Measurements from ENCODE around the gene EHMT2. TPM values are rescaled to one million over a fixed set of nuclear protein-coding genes. Genes with fewer than 3 reads are reported as not detected.

EHMT2 gene
- total and polyA plus RNA-seq, 2 of the 13 experiments (the other 11 are each of a cell fraction or from before 2014, with no cell fraction given): 55.2 to 69.2 TPM

GRCh38 chr6:31862344-31863235 is 34.9 kb downstream of the EHMT2 start, which contains the start of gene NEU1 (continued):
- TF ChIP-seq, protein P1, sequence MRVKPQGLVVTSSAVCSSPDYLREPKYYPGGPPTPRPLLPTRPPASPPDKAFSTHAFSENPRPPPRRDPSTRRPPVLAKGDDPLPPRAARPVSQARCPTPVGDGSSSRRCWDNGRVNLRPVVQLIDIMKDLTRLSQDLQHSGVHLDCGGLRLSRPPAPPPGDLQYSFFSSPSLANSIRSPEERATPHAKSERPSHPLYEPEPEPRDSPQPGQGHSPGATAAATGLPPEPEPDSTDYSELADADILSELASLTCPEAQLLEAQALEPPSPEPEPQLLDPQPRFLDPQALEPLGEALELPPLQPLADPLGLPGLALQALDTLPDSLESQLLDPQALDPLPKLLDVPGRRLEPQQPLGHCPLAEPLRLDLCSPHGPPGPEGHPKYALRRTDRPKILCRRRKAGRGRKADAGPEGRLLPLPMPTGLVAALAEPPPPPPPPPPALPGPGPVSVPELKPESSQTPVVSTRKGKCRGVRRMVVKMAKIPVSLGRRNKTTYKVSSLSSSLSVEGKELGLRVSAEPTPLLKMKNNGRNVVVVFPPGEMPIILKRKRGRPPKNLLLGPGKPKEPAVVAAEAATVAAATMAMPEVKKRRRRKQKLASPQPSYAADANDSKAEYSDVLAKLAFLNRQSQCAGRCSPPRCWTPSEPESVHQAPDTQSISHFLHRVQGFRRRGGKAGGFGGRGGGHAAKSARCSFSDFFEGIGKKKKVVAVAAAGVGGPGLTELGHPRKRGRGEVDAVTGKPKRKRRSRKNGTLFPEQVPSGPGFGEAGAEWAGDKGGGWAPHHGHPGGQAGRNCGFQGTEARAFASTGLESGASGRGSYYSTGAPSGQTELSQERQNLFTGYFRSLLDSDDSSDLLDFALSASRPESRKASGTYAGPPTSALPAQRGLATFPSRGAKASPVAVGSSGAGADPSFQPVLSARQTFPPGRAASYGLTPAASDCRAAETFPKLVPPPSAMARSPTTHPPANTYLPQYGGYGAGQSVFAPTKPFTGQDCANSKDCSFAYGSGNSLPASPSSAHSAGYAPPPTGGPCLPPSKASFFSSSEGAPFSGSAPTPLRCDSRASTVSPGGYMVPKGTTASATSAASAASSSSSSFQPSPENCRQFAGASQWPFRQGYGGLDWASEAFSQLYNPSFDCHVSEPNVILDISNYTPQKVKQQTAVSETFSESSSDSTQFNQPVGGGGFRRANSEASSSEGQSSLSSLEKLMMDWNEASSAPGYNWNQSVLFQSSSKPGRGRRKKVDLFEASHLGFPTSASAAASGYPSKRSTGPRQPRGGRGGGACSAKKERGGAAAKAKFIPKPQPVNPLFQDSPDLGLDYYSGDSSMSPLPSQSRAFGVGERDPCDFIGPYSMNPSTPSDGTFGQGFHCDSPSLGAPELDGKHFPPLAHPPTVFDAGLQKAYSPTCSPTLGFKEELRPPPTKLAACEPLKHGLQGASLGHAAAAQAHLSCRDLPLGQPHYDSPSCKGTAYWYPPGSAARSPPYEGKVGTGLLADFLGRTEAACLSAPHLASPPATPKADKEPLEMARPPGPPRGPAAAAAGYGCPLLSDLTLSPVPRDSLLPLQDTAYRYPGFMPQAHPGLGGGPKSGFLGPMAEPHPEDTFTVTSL (CRISPR knock-in tag; IDR thresholded peaks at IDR 0.05; ENCODE audit: borderline replicate concordance): peak; percentile 76; the same call in 1 of the 2 replicates
- TF ChIP-seq PBX3 (CRISPR knock-in tag; IDR thresholded peaks at IDR 0.05; ENCODE audit: borderline replicate concordance): no peak
- peak; percentile 95 for TF ChIP-seq RFXAP (CRISPR knock-in tag; IDR thresholded peaks at IDR 0.05; ENCODE audit: borderline replicate concordance)
- peak; percentile 86; the same call in 1 of the 2 replicates for TF ChIP-seq FOXC1 (CRISPR knock-in tag; IDR thresholded peaks at IDR 0.05; ENCODE audit: borderline replicate concordance)
- TF ChIP-seq TP53 (CRISPR knock-in tag; conservative IDR thresholded peaks at IDR 0.05): no peak
- TF ChIP-seq ZNF10 (CRISPR knock-in tag; IDR thresholded peaks at IDR 0.05; ENCODE audit: borderline replicate concordance, low read depth): no peak
- no peak for TF ChIP-seq NBN (conservative IDR thresholded peaks at IDR 0.05)
- no peak for TF ChIP-seq ZNF841 (CRISPR knock-in tag; IDR thresholded peaks at IDR 0.05; ENCODE audit: borderline replicate concordance)
- TF ChIP-seq ZSCAN29 (CRISPR knock-in tag; conservative IDR thresholded peaks at IDR 0.05): 0 out of 2 replicates have a peak, but pooled peaks have one; percentile 56
- peak; percentile 99 for TF ChIP-seq TAF15 (IDR thresholded peaks at IDR 0.05; ENCODE audit: low read depth, low read length, poor library complexity, severe bottlenecking)
- no peak for TF ChIP-seq NPAS2 (CRISPR knock-in tag; IDR thresholded peaks at IDR 0.05; ENCODE audit: borderline replicate concordance)
- TF ChIP-seq MAF1 (CRISPR knock-in tag; IDR thresholded peaks at IDR 0.05; ENCODE audit: borderline replicate concordance): peak; percentile 83; the same call in 1 of the 2 replicates
- TF ChIP-seq, protein P2, sequence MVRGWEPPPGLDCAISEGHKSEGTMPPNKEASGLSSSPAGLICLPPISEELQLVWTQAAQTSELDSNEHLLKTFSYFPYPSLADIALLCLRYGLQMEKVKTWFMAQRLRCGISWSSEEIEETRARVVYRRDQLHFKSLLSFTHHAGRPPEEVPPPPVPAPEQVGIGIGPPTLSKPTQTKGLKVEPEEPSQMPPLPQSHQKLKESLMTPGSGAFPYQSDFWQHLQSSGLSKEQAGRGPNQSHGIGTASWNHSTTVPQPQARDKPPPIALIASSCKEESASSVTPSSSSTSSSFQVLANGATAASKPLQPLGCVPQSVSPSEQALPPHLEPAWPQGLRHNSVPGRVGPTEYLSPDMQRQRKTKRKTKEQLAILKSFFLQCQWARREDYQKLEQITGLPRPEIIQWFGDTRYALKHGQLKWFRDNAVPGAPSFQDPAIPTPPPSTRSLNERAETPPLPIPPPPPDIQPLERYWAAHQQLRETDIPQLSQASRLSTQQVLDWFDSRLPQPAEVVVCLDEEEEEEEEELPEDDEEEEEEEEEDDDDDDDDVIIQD (CRISPR knock-in tag; IDR thresholded peaks at IDR 0.05; ENCODE audit: low read depth): peak; percentile 87
- no peak for TF ChIP-seq PRMT3 (CRISPR knock-in tag; IDR thresholded peaks at IDR 0.05; ENCODE audit: borderline replicate concordance, low read depth)
- 0 out of 2 replicates have a peak, but pooled peaks have one; percentile 90 for TF ChIP-seq ZNF468 (CRISPR knock-in tag; IDR thresholded peaks at IDR 0.05)
- 0 out of 2 replicates have a peak, but pooled peaks have one; percentile 22 for TF ChIP-seq ZNF570 (CRISPR knock-in tag; IDR thresholded peaks at IDR 0.05; ENCODE audit: borderline replicate concordance)
- TF ChIP-seq HNF1B (CRISPR knock-in tag; IDR thresholded peaks at IDR 0.05): peak; percentile 96

All from HepG2 (cell line).